RWPE2 (cell line): ENCODE measurements around the gene ZFR2.

Source experiments
- ATAC-seq: fragments of 200-7000 bp; cut with Tn5 transposase; 3 replicates; pipeline ENCODE4 v1.9.1; 2021; ENCODE audit warnings: low read depth
- DNase-seq: peaks from one replicate; pipeline ENCODE4 v3.0.0-alpha.2; 2020; ENCODE audit warnings: low spot score
- H3K27ac ChIP-seq: fragments of 450-650 bp; 2 replicates; pipeline ENCODE4 v1.5.1; 2017; ENCODE audit warnings: mild to moderate bottlenecking; ENCODE audit not compliant: poor library complexity, severe bottlenecking
- H3K27me3 ChIP-seq: fragments of 250-450 bp; sonication (Bioruptor Pico); 2 replicates; pipeline ENCODE4 v1.5.1; 2021; ENCODE audit warnings: mild to moderate bottlenecking, moderate library complexity; ENCODE audit not compliant: insufficient read depth, poor library complexity, severe bottlenecking
- H3K36me3 ChIP-seq: fragments of 250-450 bp; sonication (Bioruptor Pico); 2 replicates; pipeline ENCODE4 v1.5.1; 2020; ENCODE audit warnings: low read depth, mild to moderate bottlenecking, moderate library complexity
- H3K4me1 ChIP-seq: fragments of 250-450 bp; sonication (Bioruptor Pico); 2 replicates; pipeline ENCODE4 v1.5.1; 2021; ENCODE audit warnings: mild to moderate bottlenecking, moderate library complexity; ENCODE audit not compliant: insufficient read depth, poor library complexity, severe bottlenecking
- H3K4me3 ChIP-seq: fragments of 250-450 bp; sonication (Bioruptor Pico); 2 replicates; pipeline ENCODE4 v1.5.1; 2021; ENCODE audit warnings: mild to moderate bottlenecking, moderate library complexity; ENCODE audit not compliant: severe bottlenecking
- H3K9me3 ChIP-seq: fragments of 250-450 bp; sonication (Bioruptor Pico); 2 replicates; pipeline ENCODE4 v1.5.1; 2021; ENCODE audit warnings: mild to moderate bottlenecking, moderate library complexity; ENCODE audit not compliant: severe bottlenecking
- CTCF ChIP-seq: fragments of 450-650 bp; IDR thresholded peaks from one replicate; pipeline ENCODE4 v1.5.1; 2017; ENCODE audit warnings: mild to moderate bottlenecking, moderate library complexity; ENCODE audit not compliant: poor library complexity, severe bottlenecking

Gene ZFR2

GRCh38 chr19:3837922-3838321 lies 30.9 kb downstream of the ZFR2 start:
- H3K4me3 ChIP-seq: no peak overlapping the region
- no peak for ATAC-seq
- no peak for DNase-seq
- no peaks in the 10 kb centered on the region for H3K9me3 ChIP-seq
- no peak for TF ChIP-seq CTCF
- no peak overlapping the region for H3K27ac ChIP-seq
- H3K36me3 ChIP-seq: no peaks in the 10 kb centered on the region
- H3K27me3 ChIP-seq: no peaks in the 10 kb centered on the region
- H3K4me1 ChIP-seq: no peaks in the 10 kb centered on the region

- no peaks in the 10 kb centered on the region for H3K9me3 ChIP-seq
- no peaks in the 10 kb centered on the region for H3K4me1 ChIP-seq
- H3K4me3 ChIP-seq: no peak overlapping the region
- ATAC-seq: no peak
- H3K27me3 ChIP-seq: no peaks in the 10 kb centered on the region
- no peak overlapping the region for H3K27ac ChIP-seq
- no peak for TF ChIP-seq CTCF
- no peaks in the 10 kb centered on the region for H3K36me3 ChIP-seq
- no peak for DNase-seq
Observed at GRCh38 chr19:3837332-3837731, 31.5 kb downstream of the ZFR2 start.

- no peak overlapping the region for H3K4me3 ChIP-seq
- H3K4me1 ChIP-seq: no peaks in the 10 kb centered on the region
- no peak for TF ChIP-seq CTCF
- ATAC-seq (no peak), DNase-seq (no peak)
- H3K36me3 ChIP-seq: no peaks in the 10 kb centered on the region
- no peaks in the 10 kb centered on the region for H3K9me3 ChIP-seq
- H3K27ac ChIP-seq: no peak overlapping the region
- H3K27me3 ChIP-seq: no peaks in the 10 kb centered on the region
Observed at GRCh38 chr19:3836887-3837286, 32.0 kb downstream of the ZFR2 start.

- no peak overlapping the region for H3K4me3 ChIP-seq
- no peaks in the 10 kb centered on the region for H3K36me3 ChIP-seq
- no peak overlapping the region for H3K27ac ChIP-seq
- no peak for TF ChIP-seq CTCF
- no peaks in the 10 kb centered on the region for H3K27me3 ChIP-seq
- H3K4me1 ChIP-seq: no peaks in the 10 kb centered on the region
- H3K9me3 ChIP-seq: no peaks in the 10 kb centered on the region
- no peak for DNase-seq
- no peak for ATAC-seq
Observed at GRCh38 chr19:3835055-3835435, 33.8 kb downstream of the ZFR2 start.

- H3K4me1 ChIP-seq: no peaks in the 10 kb centered on the region
- no peak overlapping the region for H3K27ac ChIP-seq
- TF ChIP-seq CTCF: no peak
- no peak for DNase-seq
- no peak overlapping the region for H3K4me3 ChIP-seq
- no peak for ATAC-seq
- H3K36me3 ChIP-seq: no peaks in the 10 kb centered on the region
- H3K27me3 ChIP-seq: no peaks in the 10 kb centered on the region
- no peaks in the 10 kb centered on the region for H3K9me3 ChIP-seq
Observed at GRCh38 chr19:3834349-3835054, 34.3 kb downstream of the ZFR2 start.
